NCI-H1694 (cell line): ENCODE data around the gene KRT79.
"Not testable (repeated sequence)": the region's sequence is repeated elsewhere in the genome, so short reads cannot be mapped to it uniquely, and the experiment has no call there.

Experiments
- DNase-seq: peaks from one replicate; lab custom pipeline; 2025; lab: John Stamatoyannopoulos, UW

Gene KRT79

GRCh38 chr12:52806821-52807543 lies 27.1 kb downstream of the KRT79 start:
- DNase-seq: no peak

GRCh38 chr12:52806169-52806811 lies 27.8 kb downstream of the KRT79 start:
- no peak for DNase-seq

- no peak for DNase-seq
Observed at GRCh38 chr12:52805739-52806138, 28.4 kb downstream of the KRT79 start.

- no peak for DNase-seq
Observed at GRCh38 chr12:52805000-52805399, 29.1 kb downstream of the KRT79 start.

- no peak for DNase-seq
Observed at GRCh38 chr12:52802442-52802841, 31.7 kb downstream of the KRT79 start.

- DNase-seq: no peak
Observed at GRCh38 chr12:52801773-52802172, 32.3 kb downstream of the KRT79 start.

- no peak for DNase-seq
Observed at GRCh38 chr12:52800259-52800917, 33.7 kb downstream of the KRT79 start.

GRCh38 chr12:52799505-52800211 lies 34.5 kb downstream of the KRT79 start:
- DNase-seq: no peak

GRCh38 chr12:52798671-52799504 lies 35.2 kb downstream of the KRT79 start:
- no peak for DNase-seq

GRCh38 chr12:52798003-52798670 lies 36.0 kb downstream of the KRT79 start:
- DNase-seq: no peak

GRCh38 chr12:52797529-52797894 lies 36.6 kb downstream of the KRT79 start:
- no peak for DNase-seq

- DNase-seq: no peak
Observed at GRCh38 chr12:52796839-52797528, 37.1 kb downstream of the KRT79 start.

- no peak for DNase-seq
Observed at GRCh38 chr12:52796429-52796794, 37.7 kb downstream of the KRT79 start.

- no peak for DNase-seq
Observed at GRCh38 chr12:52795694-52796428, 38.2 kb downstream of the KRT79 start, which contains the start of gene KRT3. Gene KRT3 (minus strand): TSS chr12:52796117. CDS start chr12:52796042, 75 bp downstream.

- not testable (repeated sequence) for DNase-seq
Observed at GRCh38 chr12:52795332-52795674, 38.8 kb downstream of the KRT79 start.

GRCh38 chr12:52794479-52795331 lies 39.4 kb downstream of the KRT79 start:
- DNase-seq: no peak

- DNase-seq: no peak
Observed at GRCh38 chr12:52792185-52793029, 41.7 kb downstream of the KRT79 start.
